HCT116 (cell line): Measurements from ENCODE around the gene ZSWIM9. TPM values are rescaled to one million over a fixed set of nuclear protein-coding genes. Genes with fewer than 3 reads are reported as not detected.

Experiments
- ATAC-seq: fragments of 200-7000 bp; cut with Tn5 transposase; 2 replicates; pipeline ENCODE4 v1.9.1; 2020; ENCODE audit warnings: mild to moderate bottlenecking, moderate library complexity
- BruUV-seq: library from RNA; stranded (reverse); fragments of 400-500 nt; replicated peaks from 2 replicates; lab custom pipeline; 2021; lab: Mats Ljungman, UMichigan
- CTCF ChIA-PET: fragments of 300-600 bp; sonication (Branson Sonifier 250); formaldehyde crosslinking; loops from one replicate; lab custom pipeline; 2021; ENCODE audit warnings: antibody characterized with exemption; lab: Charles Lee
- POLR2A ChIA-PET: fragments of 300-600, 350-600 bp; sonication (Branson Sonifier 250); formaldehyde crosslinking; loops from one replicate; lab custom pipeline; 2021; ENCODE audit warnings: antibody characterized with exemption; lab: Charles Lee
- RAD21 ChIA-PET, 2 experiments: fragments of 300-600 bp; sonication (Branson Sonifier 250); formaldehyde crosslinking; loops; one replicate each; lab custom pipeline; 2023; ENCODE audit warnings: low total read pairs in 2 of 2; ENCODE audit not compliant: uncharacterized antibody in 2 of 2, unreplicated experiment in 2 of 2, low non-redundant PET in 1 of 2; lab: Charles Lee
- DNase-seq: peaks from one replicate; pipeline ENCODE4 v3.0.0-alpha.2; 2010; ENCODE audit warnings: low read depth, low spot score
- H2AFZ ChIP-seq: fragments of 200-600 bp; shearing (Covaris generic), sonication (generic); 2 replicates; pipeline ENCODE4 v1.6.1; 2017; ENCODE audit warnings: low read depth, mixed run types, mixed read lengths, antibody characterized with exemption, low read length; ENCODE audit not compliant: poor library complexity, severe bottlenecking
- H3K27ac ChIP-seq: 2 replicates; pipeline ENCODE4 v1.5.1; 2012; ENCODE audit warnings: low read depth, low read length
- H3K27me3 ChIP-seq: fragments of 200-600 bp; sonication (generic); 2 replicates; pipeline ENCODE4 v1.6.1; 2016; ENCODE audit warnings: mixed run types, low read length, mixed read lengths; ENCODE audit not compliant: insufficient read depth
- H3K36me3 ChIP-seq, 2 experiments: fragments of 200-500 bp in 1 of 2; fragments of 200-600 bp in 1 of 2; sonication (Bioruptor generic) in 1 of 2; sonication (generic) in 1 of 2; 2 replicates each; pipeline versions ENCODE4 v1.5.1 to v1.6.1; 2014 to 2016; ENCODE audit warnings: low read length in 2 of 2, inconsistent platforms in 1 of 2, mixed read lengths in 1 of 2, mixed run types in 1 of 2; ENCODE audit not compliant: insufficient read depth in 2 of 2, control insufficient read depth in 1 of 2
- H3K4me1 ChIP-seq, 2 experiments: fragments of 200-600 bp in 1 of 2; sonication (generic) in 1 of 2; 2 replicates each; pipeline versions ENCODE4 v1.5.1 to v1.6.1; 2012 to 2017; ENCODE audit warnings: low read length in 2 of 2, inconsistent platforms in 1 of 2, mild to moderate bottlenecking in 1 of 2, mixed read lengths in 1 of 2, mixed run types in 1 of 2, moderate library complexity in 1 of 2; ENCODE audit not compliant: insufficient read depth in 2 of 2, control insufficient read depth in 1 of 2
- H3K4me2 ChIP-seq: fragments of 200-600 bp; sonication (generic); 2 replicates; pipeline ENCODE4 v1.6.1; 2017; ENCODE audit warnings: mixed run types, low read length, mixed read lengths
- H3K4me3 ChIP-seq, 2 experiments: fragments of 200-600 bp in 1 of 2; sonication (generic) in 1 of 2; replicated peaks in 1 of 2; 2 replicates each; pipeline ENCODE4 v1.5.1; 2011 to 2016; ENCODE audit warnings: low read length in 2 of 2, control low read depth in 1 of 2, low read depth in 1 of 2, mild to moderate bottlenecking in 1 of 2, mixed read lengths in 1 of 2, mixed run types in 1 of 2
- H3K79me2 ChIP-seq: fragments of 200-600 bp; sonication (generic); 2 replicates; pipeline ENCODE4 v1.6.1; 2017; ENCODE audit warnings: mild to moderate bottlenecking, mixed run types, low read length, moderate library complexity, mixed read lengths; ENCODE audit not compliant: insufficient read depth
- H3K9ac ChIP-seq: fragments of 200-600 bp; sonication (generic); 2 replicates; pipeline ENCODE4 v1.6.1; 2016; ENCODE audit warnings: low read length, mixed read lengths
- H3K9me2 ChIP-seq: fragments of 200-600 bp; sonication (generic), shearing (Covaris generic); 2 replicates; pipeline ENCODE4 v1.6.1; 2017; ENCODE audit warnings: mixed run types, mild to moderate bottlenecking, moderate library complexity; ENCODE audit not compliant: insufficient read depth
- H3K9me3 ChIP-seq, 2 experiments: fragments of 200-500 bp in 1 of 2; fragments of 200-600 bp in 1 of 2; sonication (Bioruptor generic) in 1 of 2; sonication (generic) in 1 of 2; 2 replicates each; pipeline ENCODE4 v1.6.1; 2014 to 2017; ENCODE audit warnings: low read length in 2 of 2, mixed read lengths in 2 of 2, inconsistent platforms in 1 of 2, low read depth in 1 of 2, mild to moderate bottlenecking in 1 of 2, mixed run types in 1 of 2, moderate library complexity in 1 of 2; ENCODE audit not compliant: control insufficient read depth in 1 of 2, insufficient read depth in 1 of 2
- H4K20me1 ChIP-seq: fragments of 200-600 bp; sonication (generic), shearing (Covaris generic); 2 replicates; pipeline ENCODE4 v1.6.1; 2017; ENCODE audit warnings: mixed run types, mild to moderate bottlenecking, moderate library complexity; ENCODE audit not compliant: insufficient read depth
- ATF3 ChIP-seq: IDR thresholded peaks from 2 replicates; pipeline ENCODE4 v1.6.1; 2012
- CBX3 ChIP-seq: IDR thresholded peaks from 2 replicates; pipeline ENCODE4 v1.6.1; 2012; ENCODE audit warnings: low read depth
- CTCF ChIP-seq, 3 experiments: fragments of 200-600 bp in 1 of 3; sonication (generic) in 1 of 3; IDR thresholded peaks in 2 of 3; conservative IDR thresholded peaks in 1 of 3; 2 replicates each; pipeline ENCODE4 v1.5.1; 2012 to 2017; ENCODE audit warnings: low read depth in 2 of 3, low read length in 2 of 3, antibody characterized with exemption in 1 of 3, borderline replicate concordance in 1 of 3, control low read depth in 1 of 3, mild to moderate bottlenecking in 1 of 3, mixed read lengths in 1 of 3, mixed run types in 1 of 3, moderate library complexity in 1 of 3; ENCODE audit not compliant: insufficient read depth in 1 of 3
- EZH2phosphoT487 ChIP-seq: fragments of 200-600 bp; IDR thresholded peaks from 2 replicates; pipeline ENCODE4 v1.6.1; 2018; ENCODE audit warnings: antibody characterized with exemption, borderline replicate concordance
- FOSL1 ChIP-seq: IDR thresholded peaks from 2 replicates; pipeline ENCODE4 v1.6.1; 2012; ENCODE audit warnings: low read depth
- JUND ChIP-seq: IDR thresholded peaks from 2 replicates; pipeline ENCODE4 v1.6.1; 2012
- MAX ChIP-seq: IDR thresholded peaks from 2 replicates; pipeline ENCODE4 v1.6.1; 2012
- POLR2AphosphoS5 ChIP-seq: IDR thresholded peaks from 2 replicates; pipeline ENCODE4 v1.6.1; 2011; ENCODE audit warnings: mild to moderate bottlenecking, low read depth, low read length, moderate library complexity
- SIN3A ChIP-seq: IDR thresholded peaks from 2 replicates; pipeline ENCODE4 v1.6.1; 2012; ENCODE audit warnings: low read depth
- SP1 ChIP-seq: IDR thresholded peaks from 2 replicates; pipeline ENCODE4 v1.6.1; 2012; ENCODE audit warnings: low read depth
- SRF ChIP-seq: IDR thresholded peaks from 2 replicates; pipeline ENCODE4 v1.6.1; 2012; ENCODE audit warnings: low read depth
- TCF7L2 ChIP-seq: IDR thresholded peaks from 2 replicates; pipeline ENCODE4 v1.7.0; 2011; ENCODE audit warnings: borderline replicate concordance, inconsistent platforms; ENCODE audit not compliant: insufficient read depth, insufficient read length; ENCODE audit errors: extremely low read depth
- ZNF274 ChIP-seq: fragments of 200-500 bp; sonication (Bioruptor generic); IDR thresholded peaks from 2 replicates; pipeline ENCODE4 v1.6.1; 2014; ENCODE audit warnings: mild to moderate bottlenecking, low read depth, low read length, inconsistent platforms
- intact Hi-C: fragments of 100-400 bp; cut with micrococcal nuclease; formaldehyde crosslinking; loops from 2 replicates; pipeline ENCODE4 v1.10.0; 2022
- total RNA-seq: library from RNA; stranded (reverse); gene quantifications from one replicate; pipeline ENCODE4 v1.2.1, GENCODE V29; 2021; ENCODE audit not compliant: unreplicated experiment
- TF ChIP-seq, protein P1 (sequence below): IDR thresholded peaks from 2 replicates; pipeline ENCODE4 v1.6.1; 2011; ENCODE audit warnings: mild to moderate bottlenecking, low read length, moderate library complexity; ENCODE audit not compliant: insufficient replicate concordance; ENCODE audit errors: extremely low read depth

Gene ZSWIM9
- total RNA-seq, 1 experiment from 2014 or later, result 10.2 TPM

DNA sequence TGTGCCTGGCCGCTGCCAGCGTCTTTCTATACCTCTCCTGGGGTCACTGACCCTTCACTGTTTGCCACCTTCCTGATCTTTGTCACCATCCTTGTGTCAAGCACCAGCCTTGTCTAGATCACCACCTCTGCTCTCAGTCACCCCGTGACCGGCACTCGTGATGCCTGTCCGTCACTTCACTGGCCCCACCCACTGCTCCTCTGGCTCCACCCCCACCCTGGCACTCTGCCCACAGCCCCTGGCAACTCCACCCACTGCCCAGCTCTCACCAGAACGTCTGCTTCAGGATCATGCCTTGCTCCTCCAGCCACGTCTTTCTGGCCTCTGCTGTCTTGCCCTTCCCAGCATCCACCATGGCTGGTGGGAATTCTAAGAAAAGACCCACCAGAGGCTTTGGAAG lies 35.1 kb upstream of the ZSWIM9 start:
- no peaks in the 10 kb centered on the region for H3K79me2 ChIP-seq
- intact Hi-C loops, result no loop called here
- H3K27ac ChIP-seq, result no peak overlapping the region
- no peak overlapping the region for H3K4me3 ChIP-seq
- H3K27me3 ChIP-seq, result no peaks in the 10 kb centered on the region
- DNase-seq (no peak), ATAC-seq (peak; percentile 60)
- peaks cover 3 to 18% of the 10 kb centered on the region in 2 experiments; a peak in 3 of 4 replicates for H3K36me3 ChIP-seq
- ChIA-PET RAD21 (no interaction called here), POLR2A (no interaction called here), CTCF (no interaction called here)
- BruUV-seq, result no TSS peak
- H3K9me2 ChIP-seq, result no peaks in the 10 kb centered on the region
- TF ChIP-seq ATF3 (no peak), FOSL1 (no peak), EZH2phosphoT487 (no peak), MAX (no peak), CTCF (IDR thresholded peaks at IDR 0.05 in 2 of 3, conservative IDR thresholded peaks at IDR 0.05 in 1 of 3; ENCODE audit: borderline replicate concordance in 1 of 3, insufficient read depth in 1 of 3, low read depth in 2 of 3, low read length in 2 of 3) (no peak), CBX3 (no peak), TCF7L2 (no peak)
- H3K9me3 ChIP-seq, result no peaks in the 10 kb centered on the region
- no peaks in the 10 kb centered on the region for H4K20me1 ChIP-seq
- H3K4me1 ChIP-seq, result no peaks in the 10 kb centered on the region
- H2AFZ ChIP-seq, result no peak overlapping the region
- no peak overlapping the region for H3K4me2 ChIP-seq
- no peak overlapping the region for H3K9ac ChIP-seq

DNA sequence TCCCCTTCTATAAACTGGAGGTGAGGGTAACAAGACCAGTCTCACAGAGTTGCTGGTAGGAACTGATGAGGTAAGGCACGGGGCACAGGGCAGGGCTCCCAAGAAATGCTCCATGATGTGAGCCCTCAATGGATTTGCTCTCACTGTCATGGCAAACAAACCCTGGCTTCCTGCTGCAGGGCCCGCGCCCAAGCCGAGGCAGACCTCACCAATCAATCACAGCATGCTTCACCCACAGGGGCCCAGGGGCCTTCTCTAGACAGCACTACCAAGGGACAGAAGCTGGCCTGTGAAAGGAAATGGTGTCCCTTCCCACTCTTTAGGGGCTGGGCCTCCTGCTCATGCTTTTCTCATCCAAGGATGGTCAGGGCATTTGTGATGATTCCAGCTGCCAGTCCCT lies 33.9 kb upstream of the ZSWIM9 start:
- Histone ChIP-seq H3K79me2 (no peaks in the 10 kb centered on the region), H3K9me2 (no peaks in the 10 kb centered on the region), H2AFZ (no peak overlapping the region), H3K27ac (no peak overlapping the region), H3K9ac (no peak overlapping the region), H3K9me3 (no peaks in the 10 kb centered on the region), H3K27me3 (no peaks in the 10 kb centered on the region), H4K20me1 (no peaks in the 10 kb centered on the region), H3K4me1 (no peaks in the 10 kb centered on the region), H3K36me3 (peaks cover 3 to 12% of the 10 kb centered on the region in 2 experiments; a peak in 3 of 4 replicates), H3K4me3 (no peak overlapping the region), H3K4me2 (no peak overlapping the region)
- ChIA-PET POLR2A (no interaction called here), RAD21 (no interaction called here), CTCF (no interaction called here)
- intact Hi-C loops, result no loop called here
- DNase-seq (no peak), ATAC-seq (no peak)
- BruUV-seq, result no TSS peak
- TF ChIP-seq CTCF (IDR thresholded peaks at IDR 0.05 in 2 of 3, conservative IDR thresholded peaks at IDR 0.05 in 1 of 3; ENCODE audit: borderline replicate concordance in 1 of 3, insufficient read depth in 1 of 3, low read depth in 2 of 3, low read length in 2 of 3), result no peak
- no peak for TF ChIP-seq ZNF274
- TF ChIP-seq POLR2AphosphoS5, result no peak
- TF ChIP-seq SP1, result no peak
- TF ChIP-seq, protein P1, sequence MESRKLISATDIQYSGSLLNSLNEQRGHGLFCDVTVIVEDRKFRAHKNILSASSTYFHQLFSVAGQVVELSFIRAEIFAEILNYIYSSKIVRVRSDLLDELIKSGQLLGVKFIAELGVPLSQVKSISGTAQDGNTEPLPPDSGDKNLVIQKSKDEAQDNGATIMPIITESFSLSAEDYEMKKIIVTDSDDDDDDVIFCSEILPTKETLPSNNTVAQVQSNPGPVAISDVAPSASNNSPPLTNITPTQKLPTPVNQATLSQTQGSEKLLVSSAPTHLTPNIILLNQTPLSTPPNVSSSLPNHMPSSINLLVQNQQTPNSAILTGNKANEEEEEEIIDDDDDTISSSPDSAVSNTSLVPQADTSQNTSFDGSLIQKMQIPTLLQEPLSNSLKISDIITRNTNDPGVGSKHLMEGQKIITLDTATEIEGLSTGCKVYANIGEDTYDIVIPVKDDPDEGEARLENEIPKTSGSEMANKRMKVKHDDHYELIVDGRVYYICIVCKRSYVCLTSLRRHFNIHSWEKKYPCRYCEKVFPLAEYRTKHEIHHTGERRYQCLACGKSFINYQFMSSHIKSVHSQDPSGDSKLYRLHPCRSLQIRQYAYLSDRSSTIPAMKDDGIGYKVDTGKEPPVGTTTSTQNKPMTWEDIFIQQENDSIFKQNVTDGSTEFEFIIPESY, result no peak
- TF ChIP-seq SIN3A, result no peak
- TF ChIP-seq JUND, result no peak
- TF ChIP-seq CBX3, result no peak
- no peak for TF ChIP-seq SRF
